DND-41 (cell line): ENCODE data around the gene SNRPE.

Experiments used
- ATAC-seq: fragments of 200-7000 bp; cut with Tn5 transposase; 3 replicates; pipeline ENCODE4 v1.9.1; 2021; ENCODE audit warnings: low read depth; ENCODE audit not compliant: insufficient read depth
- DNase-seq: peaks from one replicate; pipeline ENCODE4 v3.0.0-alpha.2; 2020
- H2AFZ ChIP-seq: 2 replicates; pipeline ENCODE4 v1.6.0; 2012; ENCODE audit warnings: low read depth, low read length
- H3K27ac ChIP-seq: 2 replicates; pipeline ENCODE4 v1.5.1; 2012; ENCODE audit warnings: low read length, inconsistent platforms
- H3K27me3 ChIP-seq: fragments of 200-600 bp; sonication (generic); 2 replicates; pipeline ENCODE4 v1.6.0; 2012; ENCODE audit warnings: low read length, mild to moderate bottlenecking, inconsistent platforms; ENCODE audit not compliant: insufficient read depth, poor library complexity
- H3K36me3 ChIP-seq: 2 replicates; pipeline ENCODE4 v1.5.1; 2012; ENCODE audit warnings: low read length, inconsistent platforms; ENCODE audit not compliant: insufficient read depth
- H3K4me1 ChIP-seq: 2 replicates; pipeline ENCODE4 v1.5.1; 2012; ENCODE audit warnings: mild to moderate bottlenecking, low read length; ENCODE audit not compliant: insufficient read depth
- H3K4me2 ChIP-seq: 2 replicates; pipeline ENCODE4 v1.6.0; 2012; ENCODE audit warnings: mild to moderate bottlenecking, moderate library complexity, low read length, inconsistent platforms; ENCODE audit not compliant: insufficient read depth
- H3K4me3 ChIP-seq, 2 experiments: fragments of 200-600 bp in 1 of 2; shearing (Covaris generic) in 1 of 2; 2 replicates each; pipeline ENCODE4 v1.5.1; 2012 to 2016; ENCODE audit warnings: inconsistent platforms in 2 of 2, low read length in 2 of 2, mild to moderate bottlenecking in 2 of 2, low read depth in 1 of 2, moderate library complexity in 1 of 2
- H3K79me2 ChIP-seq: 2 replicates; pipeline ENCODE4 v1.6.0; 2012; ENCODE audit warnings: low read length, inconsistent platforms; ENCODE audit not compliant: insufficient read depth
- H3K9ac ChIP-seq: 2 replicates; pipeline ENCODE4 v1.6.0; 2012; ENCODE audit warnings: low read depth, mild to moderate bottlenecking, inconsistent platforms, low read length, moderate library complexity
- H3K9me3 ChIP-seq: 2 replicates; pipeline ENCODE4 v1.5.1; 2012; ENCODE audit warnings: low read length, moderate library complexity, mild to moderate bottlenecking, inconsistent platforms; ENCODE audit not compliant: insufficient read depth, severe bottlenecking
- H4K20me1 ChIP-seq: 2 replicates; pipeline ENCODE4 v1.6.0; 2012; ENCODE audit warnings: low read length; ENCODE audit not compliant: insufficient read depth
- EZH2 ChIP-seq: IDR thresholded peaks from 3 replicates; pipeline ENCODE4 v1.6.1; 2012; ENCODE audit warnings: borderline replicate concordance, low read depth, mild to moderate bottlenecking, moderate library complexity, low read length, inconsistent platforms; ENCODE audit not compliant: severe bottlenecking
- TF ChIP-seq, protein P1 (sequence below): IDR thresholded peaks from 2 replicates; pipeline ENCODE4 v1.5.1; 2012; ENCODE audit warnings: borderline replicate concordance, low read length, moderate library complexity, mild to moderate bottlenecking; ENCODE audit not compliant: poor library complexity, severe bottlenecking; ENCODE audit errors: extremely low read depth

SNRPE gene

DNA sequence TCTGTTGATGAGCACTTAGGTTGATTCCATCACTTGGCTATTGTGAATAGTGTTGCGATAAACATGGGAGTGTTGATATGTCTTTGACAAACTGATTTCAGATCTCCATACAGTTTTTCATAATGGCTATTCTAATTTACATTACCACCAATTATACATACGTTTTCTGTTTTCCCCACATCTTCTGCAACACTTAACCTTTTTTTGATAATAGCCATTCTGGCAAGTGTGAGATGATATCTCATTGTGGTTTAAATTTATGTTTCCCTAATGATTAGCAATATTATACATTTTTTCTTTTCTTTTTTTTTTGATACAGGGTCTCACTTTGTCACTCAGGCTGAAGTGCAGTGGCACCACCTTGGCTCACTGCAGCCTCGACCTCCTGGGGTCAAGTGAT, 17.0 kb downstream of the SNRPE start:
- TF ChIP-seq, protein P1, sequence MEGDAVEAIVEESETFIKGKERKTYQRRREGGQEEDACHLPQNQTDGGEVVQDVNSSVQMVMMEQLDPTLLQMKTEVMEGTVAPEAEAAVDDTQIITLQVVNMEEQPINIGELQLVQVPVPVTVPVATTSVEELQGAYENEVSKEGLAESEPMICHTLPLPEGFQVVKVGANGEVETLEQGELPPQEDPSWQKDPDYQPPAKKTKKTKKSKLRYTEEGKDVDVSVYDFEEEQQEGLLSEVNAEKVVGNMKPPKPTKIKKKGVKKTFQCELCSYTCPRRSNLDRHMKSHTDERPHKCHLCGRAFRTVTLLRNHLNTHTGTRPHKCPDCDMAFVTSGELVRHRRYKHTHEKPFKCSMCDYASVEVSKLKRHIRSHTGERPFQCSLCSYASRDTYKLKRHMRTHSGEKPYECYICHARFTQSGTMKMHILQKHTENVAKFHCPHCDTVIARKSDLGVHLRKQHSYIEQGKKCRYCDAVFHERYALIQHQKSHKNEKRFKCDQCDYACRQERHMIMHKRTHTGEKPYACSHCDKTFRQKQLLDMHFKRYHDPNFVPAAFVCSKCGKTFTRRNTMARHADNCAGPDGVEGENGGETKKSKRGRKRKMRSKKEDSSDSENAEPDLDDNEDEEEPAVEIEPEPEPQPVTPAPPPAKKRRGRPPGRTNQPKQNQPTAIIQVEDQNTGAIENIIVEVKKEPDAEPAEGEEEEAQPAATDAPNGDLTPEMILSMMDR = no peak
- TF ChIP-seq EZH2 = no peak
- Histone ChIP-seq H3K9ac (no peak overlapping the region), H2AFZ (no peak overlapping the region), H3K9me3 (no peaks in the 10 kb centered on the region), H3K4me3 (no peak overlapping the region), H3K79me2 (no peaks in the 10 kb centered on the region), H4K20me1 (no peaks in the 10 kb centered on the region), H3K36me3 (peaks cover 12% of the 10 kb centered on the region; the same call in 1 of the 2 replicates), H3K4me1 (no peaks in the 10 kb centered on the region), H3K27ac (no peak overlapping the region), H3K27me3 (no peaks in the 10 kb centered on the region), H3K4me2 (no peak overlapping the region)
- no peak for DNase-seq
- ATAC-seq = no peak

- TF ChIP-seq EZH2 = no peak
- TF ChIP-seq, protein P1 = no peak
- H3K9ac ChIP-seq = no peak overlapping the region
- ATAC-seq (no peak), DNase-seq (no peak)
- H3K4me3 ChIP-seq = no peak overlapping the region
- no peaks in the 10 kb centered on the region for H3K9me3 ChIP-seq
- H4K20me1 ChIP-seq = no peaks in the 10 kb centered on the region
- H3K79me2 ChIP-seq = no peaks in the 10 kb centered on the region
- no peak overlapping the region for H2AFZ ChIP-seq
- peaks cover 7% of the 10 kb centered on the region; the same call in 1 of the 2 replicates for H3K36me3 ChIP-seq
- no peak overlapping the region for H3K4me2 ChIP-seq
- no peaks in the 10 kb centered on the region for H3K4me1 ChIP-seq
- H3K27me3 ChIP-seq = no peaks in the 10 kb centered on the region
- H3K27ac ChIP-seq = no peak overlapping the region
Observed at GRCh38 chr1:203880606-203881005, 19.2 kb downstream of the SNRPE start.

DNA sequence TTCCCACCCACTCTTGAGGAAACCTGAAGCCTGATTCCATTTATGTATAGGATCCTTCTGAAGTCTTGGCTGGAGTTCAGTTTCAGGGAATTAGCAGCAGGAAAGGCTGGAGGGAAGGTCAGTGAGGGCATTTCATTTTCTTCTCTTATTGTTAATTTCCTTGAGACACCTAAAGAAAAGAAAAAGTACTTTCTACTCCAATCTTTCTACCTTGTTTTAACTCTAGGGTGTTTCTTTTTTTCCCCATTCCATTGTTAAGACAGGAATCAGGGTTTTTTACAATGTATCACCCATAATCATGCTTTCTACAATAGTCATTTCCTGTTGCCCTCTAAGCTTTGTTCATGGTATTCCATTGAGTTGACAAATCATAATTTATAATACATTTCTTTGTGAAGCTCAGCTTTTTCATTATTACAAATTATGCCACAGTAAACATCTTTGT, 27.4 kb downstream of the SNRPE start:
- ATAC-seq (no peak), DNase-seq (no peak)
- Histone ChIP-seq H3K79me2 (no peaks in the 10 kb centered on the region), H3K4me1 (no peaks in the 10 kb centered on the region), H3K4me2 (no peak overlapping the region), H2AFZ (no peak overlapping the region), H3K4me3 (no peak overlapping the region), H3K27me3 (no peaks in the 10 kb centered on the region), H3K9ac (no peak overlapping the region), H3K27ac (no peak overlapping the region), H3K9me3 (no peaks in the 10 kb centered on the region), H4K20me1 (no peaks in the 10 kb centered on the region), H3K36me3 (no peaks in the 10 kb centered on the region)
- TF ChIP-seq, protein P1 = no peak
- TF ChIP-seq EZH2 = no peak

- DNase-seq (no peak), ATAC-seq (no peak)
- Histone ChIP-seq H3K9me3 (peaks cover 2% of the 10 kb centered on the region), H3K9ac (no peak overlapping the region), H2AFZ (no peak overlapping the region), H4K20me1 (no peaks in the 10 kb centered on the region), H3K79me2 (no peaks in the 10 kb centered on the region), H3K36me3 (no peaks in the 10 kb centered on the region), H3K27ac (no peak overlapping the region), H3K4me2 (no peak overlapping the region), H3K27me3 (no peaks in the 10 kb centered on the region), H3K4me3 (no peak overlapping the region), H3K4me1 (no peaks in the 10 kb centered on the region)
- TF ChIP-seq, protein P1 = no peak
- TF ChIP-seq EZH2 = no peak
Observed at GRCh38 chr1:203891950-203892349, 30.6 kb downstream of the SNRPE start.
